GM23248 (cell line): ENCODE measurements around the gene LPP. TPM values are rescaled to one million over a fixed set of nuclear protein-coding genes. Genes with fewer than 3 reads are reported as not detected.

Experiments
- DNase-seq: peaks from one replicate; pipeline ENCODE4 v3.0.0-alpha.2; 2015
- H2AFZ ChIP-seq: fragments of 200-600 bp; sonication (generic); 2 replicates; pipeline ENCODE4 v1.6.1; 2016; ENCODE audit warnings: antibody characterized with exemption
- H3F3A ChIP-seq: fragments of 200-600 bp; sonication (generic); 2 replicates; pipeline ENCODE4 v1.6.1; 2016; ENCODE audit warnings: mild to moderate bottlenecking, antibody characterized with exemption, mixed run types; ENCODE audit not compliant: insufficient read depth
- H3K27ac ChIP-seq: fragments of 200-600 bp; sonication (generic); 2 replicates; pipeline ENCODE4 v1.5.1; 2016; ENCODE audit warnings: mild to moderate bottlenecking
- H3K27me3 ChIP-seq: fragments of 200-600 bp; sonication (generic); replicated peaks from 2 replicates; pipeline ENCODE4 v1.6.1; 2016; ENCODE audit warnings: mild to moderate bottlenecking; ENCODE audit not compliant: insufficient read depth
- H3K36me3 ChIP-seq: fragments of 200-600 bp; sonication (generic); 2 replicates; pipeline ENCODE4 v1.6.1; 2016; ENCODE audit warnings: low read depth, mild to moderate bottlenecking
- H3K4me1 ChIP-seq: fragments of 200-600 bp; sonication (generic); 2 replicates; pipeline ENCODE4 v1.6.1; 2016; ENCODE audit warnings: mild to moderate bottlenecking; ENCODE audit not compliant: insufficient read depth
- H3K4me2 ChIP-seq: fragments of 200-600 bp; sonication (generic); one replicate; pipeline ENCODE4 v1.6.1; 2016; ENCODE audit warnings: mild to moderate bottlenecking; ENCODE audit not compliant: unreplicated experiment
- H3K4me3 ChIP-seq: fragments of 200-600 bp; sonication (generic); 2 replicates; pipeline ENCODE4 v1.5.1; 2016; ENCODE audit warnings: mild to moderate bottlenecking
- H3K79me2 ChIP-seq: fragments of 200-600 bp; sonication (generic); 2 replicates; pipeline ENCODE4 v1.6.1; 2016; ENCODE audit warnings: mild to moderate bottlenecking; ENCODE audit not compliant: insufficient read depth
- H3K9ac ChIP-seq: fragments of 200-600 bp; sonication (generic); 2 replicates; pipeline ENCODE4 v1.6.1; 2016; ENCODE audit warnings: mild to moderate bottlenecking
- H3K9me2 ChIP-seq: fragments of 200-600 bp; sonication (generic); 2 replicates; pipeline ENCODE4 v1.6.1; 2016; ENCODE audit warnings: mixed run types, mild to moderate bottlenecking, moderate library complexity; ENCODE audit not compliant: insufficient read depth
- H3K9me3 ChIP-seq: fragments of 200-600 bp; sonication (generic); one replicate; pipeline ENCODE4 v1.6.1; 2017; ENCODE audit warnings: low read depth
- H4K20me1 ChIP-seq: fragments of 200-600 bp; sonication (generic); 2 replicates; pipeline ENCODE4 v1.6.0; 2016; ENCODE audit not compliant: insufficient read depth
- EZH2 ChIP-seq: fragments of 200-600 bp; sonication (generic); IDR thresholded peaks from 2 replicates; pipeline ENCODE4 v1.6.1; 2018; ENCODE audit warnings: antibody characterized with exemption, mild to moderate bottlenecking; ENCODE audit not compliant: insufficient read depth, poor library complexity, severe bottlenecking
- EZH2phosphoT487 ChIP-seq: fragments of 200-600 bp; sonication (generic); IDR thresholded peaks from 2 replicates; pipeline ENCODE4 v1.6.1; 2018; ENCODE audit warnings: antibody characterized with exemption, moderate library complexity, mild to moderate bottlenecking, low read depth; ENCODE audit not compliant: insufficient read depth
- WGBS, 2 experiments: methylation state at CpG; one replicate each; pipeline ENCODE4 v1.1.6; 2015 to 2017; ENCODE audit warnings: low lambda C conversion rate in 2 of 2, low coverage in 1 of 2; ENCODE audit errors: missing lambda C conversion rate in 2 of 2; 5-methylcytosine and 5-hydroxymethylcytosine counted together
- in situ Hi-C: fragments of 300-500 bp; cut with MboI; formaldehyde crosslinking; loops from 2 replicates; pipeline ENCODE4 v1.15.0; 2020
- polyA plus RNA-seq: library from polyadenylated mRNA; unstranded; fragments of >200 nt; fragmentation: Nextera tagmentation; extraction: Ambion mirVana; gene quantifications from 2 replicates; pipeline ENCODE4 v1.2.1, GENCODE V29; 2016
- total RNA-seq: library from RNA; depleted of rRNA; stranded (reverse); fragments of >200 nt; shearing (Covaris generic); gene quantifications from 2 replicates; pipeline ENCODE4 v1.2.3, GENCODE V29; 2014

Gene LPP
- total and polyA plus RNA-seq, 2 experiments from 2014 or later, result 42.8 to 61.7 TPM

DNA sequence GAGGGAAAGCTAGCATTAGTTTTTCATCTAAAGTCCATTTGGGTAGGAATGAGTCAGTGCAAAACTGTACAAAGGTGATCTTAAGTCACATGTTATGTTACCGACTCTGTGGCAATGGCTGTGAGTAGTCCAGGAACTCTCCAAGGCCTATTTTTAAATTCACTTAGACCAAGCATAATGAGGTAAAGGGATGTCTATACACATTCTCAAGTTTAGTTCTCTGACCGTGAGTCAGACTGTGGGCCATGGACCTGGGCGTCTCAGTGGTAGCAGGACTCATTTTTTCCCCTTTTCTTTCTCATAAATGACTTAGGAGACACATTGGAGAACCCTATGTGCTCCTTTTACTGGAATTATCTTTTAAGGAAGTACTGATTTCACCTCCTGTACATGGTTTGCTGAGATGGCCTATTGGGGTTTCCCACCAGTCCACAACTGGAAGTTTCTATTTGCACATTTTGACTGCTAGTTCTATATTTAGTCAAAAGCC, 529.1 kb downstream of the LPP start:
- no peaks in the 10 kb centered on the region for H3K9me3 ChIP-seq
- peaks cover 30% of the 10 kb centered on the region for H3F3A ChIP-seq
- H3K36me3 ChIP-seq, result no peaks in the 10 kb centered on the region
- H3K4me3 ChIP-seq, result 0 out of 2 replicates have a peak overlapping the region, but pooled peaks have one; percentile 11
- H3K27ac ChIP-seq, result peak overlapping the region; percentile 93
- H3K9me2 ChIP-seq, result no peaks in the 10 kb centered on the region
- H3K9ac ChIP-seq, result peak overlapping the region; percentile 59
- H3K4me2 ChIP-seq, result peak overlapping the region; percentile 72
- 6 to 10% methylated on average over 3 of the region's 3 CpGs for WGBS, 2 experiments
- no peaks in the 10 kb centered on the region for H4K20me1 ChIP-seq
- peak; percentile 96 for DNase-seq
- in situ Hi-C loops, result loop anchor here (25.0 kb wide), 1 partner anchor 946 kb away; the partner anchor contains the start of gene BCL6
- no peaks in the 10 kb centered on the region for H3K27me3 ChIP-seq
- peaks cover 37% of the 10 kb centered on the region for H3K4me1 ChIP-seq
- peaks cover 63% of the 10 kb centered on the region for H3K79me2 ChIP-seq
- TF ChIP-seq EZH2 (no peak), EZH2phosphoT487 (no peak)
- H2AFZ ChIP-seq, result no peak overlapping the region

DNA sequence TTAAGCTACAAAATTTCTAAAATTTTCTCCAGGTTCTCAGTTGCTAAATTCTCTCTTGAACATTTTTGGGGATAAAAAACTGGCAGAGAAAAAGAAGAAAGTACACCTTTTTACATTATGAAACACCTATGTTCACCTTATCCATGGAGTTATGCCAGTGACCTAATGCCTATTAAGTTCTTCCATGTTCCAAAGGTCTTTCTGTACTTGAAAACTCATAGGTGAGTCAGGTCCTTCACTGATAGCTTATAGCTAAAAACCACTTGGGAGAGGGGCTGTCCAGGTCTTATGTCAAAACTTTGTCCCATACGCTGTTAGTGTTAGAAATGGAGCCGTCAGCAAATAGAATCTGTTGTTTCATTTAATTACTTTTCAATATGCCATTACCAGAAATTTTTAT, 530.3 kb downstream of the LPP start:
- peaks cover 57% of the 10 kb centered on the region for H3K79me2 ChIP-seq
- H3K27me3 ChIP-seq, result no peaks in the 10 kb centered on the region
- no peaks in the 10 kb centered on the region for H3K9me3 ChIP-seq
- peaks cover 40% of the 10 kb centered on the region for H3F3A ChIP-seq
- H3K4me3 ChIP-seq, result no peak overlapping the region
- no peaks in the 10 kb centered on the region for H3K36me3 ChIP-seq
- no peak overlapping the region for H2AFZ ChIP-seq
- no peak overlapping the region for H3K9ac ChIP-seq
- 98% methylated on average over 2 of the region's 2 CpGs for WGBS, 2 experiments
- in situ Hi-C loops, result loop anchor here (25.0 kb wide), 1 partner anchor 947 kb away; the partner anchor contains the start of gene BCL6
- no peak for TF ChIP-seq EZH2phosphoT487
- no peak for TF ChIP-seq EZH2
- no peaks in the 10 kb centered on the region for H3K9me2 ChIP-seq
- peak overlapping the region; percentile 93; the same call in 1 of the 2 replicates for H3K27ac ChIP-seq
- DNase-seq, result no peak
- no peaks in the 10 kb centered on the region for H4K20me1 ChIP-seq
- H3K4me1 ChIP-seq, result peaks cover 47% of the 10 kb centered on the region
- no peak overlapping the region for H3K4me2 ChIP-seq

DNA sequence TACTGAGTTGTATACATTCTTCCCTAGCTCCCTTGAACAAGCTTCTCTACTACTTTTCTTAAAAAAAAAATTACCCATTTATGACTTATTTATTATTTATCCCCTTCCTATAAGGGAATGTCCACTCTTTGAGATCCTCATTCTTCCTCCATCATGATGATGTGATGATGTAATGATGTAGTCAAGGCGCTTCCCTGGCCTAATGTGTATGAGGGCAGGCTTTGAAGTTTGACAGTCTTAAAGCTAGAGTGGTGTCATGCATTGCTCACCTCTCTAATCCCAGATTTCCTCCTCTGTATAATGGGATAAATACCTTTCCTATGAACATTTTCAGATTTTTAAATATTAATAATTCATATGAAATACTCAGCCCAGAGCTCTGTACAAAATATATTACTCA, 531.8 kb downstream of the LPP start:
- Histone ChIP-seq H3K27ac (no peak overlapping the region), H3K36me3 (no peaks in the 10 kb centered on the region), H3K4me1 (peaks cover 41% of the 10 kb centered on the region), H3K79me2 (peaks cover 65% of the 10 kb centered on the region), H3K4me3 (no peak overlapping the region), H3K4me2 (no peak overlapping the region), H3K9me2 (no peaks in the 10 kb centered on the region), H3F3A (peaks cover 48% of the 10 kb centered on the region), H3K9ac (no peak overlapping the region), H3K27me3 (no peaks in the 10 kb centered on the region), H2AFZ (no peak overlapping the region), H4K20me1 (no peaks in the 10 kb centered on the region), H3K9me3 (no peaks in the 10 kb centered on the region)
- no peak for DNase-seq
- in situ Hi-C loops, result loop anchor here (25.0 kb wide), 1 partner anchor 948 kb away; the partner anchor contains the start of gene BCL6
- no peak for TF ChIP-seq EZH2
- 86 to 97% methylated on average over 1 of the region's 1 CpG for WGBS, 2 experiments

DNA sequence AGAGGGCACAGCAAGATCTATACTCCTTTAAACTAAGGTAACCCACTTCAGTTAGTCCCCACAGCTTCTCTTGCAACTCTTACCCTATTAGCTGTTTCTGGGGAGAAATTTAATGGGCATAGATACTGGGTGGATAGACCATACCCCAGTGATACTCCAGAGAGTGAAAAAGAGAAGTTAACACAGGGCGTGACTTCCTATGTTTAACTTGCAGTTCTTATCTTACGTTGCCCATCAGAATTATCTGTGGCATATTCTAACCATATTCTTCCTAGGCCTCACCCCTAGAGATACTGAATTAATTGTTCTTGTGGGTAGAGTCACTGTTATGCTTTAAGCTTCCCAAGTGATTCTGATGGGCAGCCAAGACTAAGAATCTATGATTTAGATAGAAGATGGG, 532.4 kb downstream of the LPP start:
- in situ Hi-C loops, result loop anchor here (25.0 kb wide), 1 partner anchor 949 kb away; the partner anchor contains the start of gene BCL6
- H3K4me1 ChIP-seq, result peaks cover 41% of the 10 kb centered on the region
- 93 to 96% methylated on average over 2 of the region's 2 CpGs for WGBS, 2 experiments
- peaks cover 67% of the 10 kb centered on the region for H3K79me2 ChIP-seq
- no peaks in the 10 kb centered on the region for H3K9me2 ChIP-seq
- H3K27ac ChIP-seq, result no peak overlapping the region
- no peak for TF ChIP-seq EZH2
- TF ChIP-seq EZH2phosphoT487, result no peak
- no peaks in the 10 kb centered on the region for H3K27me3 ChIP-seq
- H3K4me3 ChIP-seq, result no peak overlapping the region
- no peaks in the 10 kb centered on the region for H3K36me3 ChIP-seq
- H2AFZ ChIP-seq, result no peak overlapping the region
- no peak for DNase-seq
- H3K4me2 ChIP-seq, result no peak overlapping the region
- H3K9ac ChIP-seq, result no peak overlapping the region
- no peaks in the 10 kb centered on the region for H4K20me1 ChIP-seq
- H3F3A ChIP-seq, result peaks cover 48% of the 10 kb centered on the region
- H3K9me3 ChIP-seq, result no peaks in the 10 kb centered on the region

DNA sequence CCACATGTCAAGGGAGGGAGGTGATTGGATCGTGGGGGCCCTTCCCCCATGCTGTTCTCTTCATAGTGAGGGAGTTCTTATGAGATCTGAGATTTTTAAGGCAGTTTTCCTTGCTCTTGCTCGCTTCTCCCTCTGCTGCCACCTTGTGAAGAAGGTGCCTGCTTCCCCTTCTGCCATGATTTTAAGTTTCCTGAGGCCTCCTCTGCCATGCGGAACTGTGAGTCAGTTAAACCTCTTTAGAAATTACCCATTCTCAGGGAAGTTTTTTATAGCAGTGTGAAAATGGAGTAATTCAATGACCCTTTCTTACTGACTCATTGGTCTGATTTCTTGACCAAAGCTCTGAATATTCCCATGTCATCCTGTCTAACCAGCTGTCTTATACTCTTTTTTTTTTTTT, 533.4 kb downstream of the LPP start:
- H3K4me3 ChIP-seq, result no peak overlapping the region
- 37 to 52% methylated on average over 3 of the region's 3 CpGs for WGBS, 2 experiments
- peak; percentile 85 for DNase-seq

More for the DNA sequence above, 533.4 kb downstream of the LPP start:
- Histone ChIP-seq H3K9me3 (no peaks in the 10 kb centered on the region), H3K4me1 (peaks cover 35% of the 10 kb centered on the region), H3K9ac (peak overlapping the region; percentile 25; the same call in 1 of the 2 replicates), H3F3A (peaks cover 39% of the 10 kb centered on the region), H3K27me3 (no peaks in the 10 kb centered on the region), H3K4me2 (no peak overlapping the region), H4K20me1 (no peaks in the 10 kb centered on the region), H2AFZ (no peak overlapping the region), H3K27ac (peak overlapping the region; percentile 88), H3K79me2 (peaks cover 58% of the 10 kb centered on the region), H3K9me2 (no peaks in the 10 kb centered on the region), H3K36me3 (no peaks in the 10 kb centered on the region)
- TF ChIP-seq EZH2, result no peak
- no peak for TF ChIP-seq EZH2phosphoT487
- in situ Hi-C loops, result loop anchor here (25.0 kb wide), 1 partner anchor 950 kb away; the partner anchor contains the start of gene BCL6
